ENCODE results near the gene SCIN.

DNA sequence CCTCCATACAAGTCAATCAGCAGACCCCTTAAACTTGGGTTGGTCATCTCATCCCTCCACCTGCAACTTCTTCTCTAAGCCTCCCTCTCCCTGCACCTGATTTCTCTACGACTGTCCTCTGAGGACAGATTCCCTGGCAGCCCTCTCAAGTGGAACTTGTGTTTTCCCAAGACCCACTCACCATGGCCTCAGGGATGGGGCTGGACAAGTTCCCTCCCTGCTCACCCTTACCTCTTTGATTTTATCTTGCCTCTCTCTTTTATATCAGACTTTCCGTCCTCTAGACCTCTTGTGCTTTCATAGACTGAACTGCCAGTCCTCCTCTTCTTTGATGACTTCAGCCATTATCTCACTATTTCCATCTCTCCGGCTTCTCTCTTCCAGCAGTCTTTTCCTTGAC lies 70.7 kb downstream of the SCIN start:
- TF ChIP-seq, protein P1, sequence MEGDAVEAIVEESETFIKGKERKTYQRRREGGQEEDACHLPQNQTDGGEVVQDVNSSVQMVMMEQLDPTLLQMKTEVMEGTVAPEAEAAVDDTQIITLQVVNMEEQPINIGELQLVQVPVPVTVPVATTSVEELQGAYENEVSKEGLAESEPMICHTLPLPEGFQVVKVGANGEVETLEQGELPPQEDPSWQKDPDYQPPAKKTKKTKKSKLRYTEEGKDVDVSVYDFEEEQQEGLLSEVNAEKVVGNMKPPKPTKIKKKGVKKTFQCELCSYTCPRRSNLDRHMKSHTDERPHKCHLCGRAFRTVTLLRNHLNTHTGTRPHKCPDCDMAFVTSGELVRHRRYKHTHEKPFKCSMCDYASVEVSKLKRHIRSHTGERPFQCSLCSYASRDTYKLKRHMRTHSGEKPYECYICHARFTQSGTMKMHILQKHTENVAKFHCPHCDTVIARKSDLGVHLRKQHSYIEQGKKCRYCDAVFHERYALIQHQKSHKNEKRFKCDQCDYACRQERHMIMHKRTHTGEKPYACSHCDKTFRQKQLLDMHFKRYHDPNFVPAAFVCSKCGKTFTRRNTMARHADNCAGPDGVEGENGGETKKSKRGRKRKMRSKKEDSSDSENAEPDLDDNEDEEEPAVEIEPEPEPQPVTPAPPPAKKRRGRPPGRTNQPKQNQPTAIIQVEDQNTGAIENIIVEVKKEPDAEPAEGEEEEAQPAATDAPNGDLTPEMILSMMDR (conservative IDR thresholded peaks at IDR 0.05; ENCODE audit: low read length), result no peak
- TF ChIP-seq EZH2phosphoT487 (IDR thresholded peaks at IDR 0.05; ENCODE audit: borderline replicate concordance, low read depth, low read length), result no peak
